Mesothelial cell of epicardium (in vitro differentiated cells): ENCODE measurements around the gene DIAPH3. TPM values are rescaled to one million over a fixed set of nuclear protein-coding genes. Genes with fewer than 3 reads are reported as not detected.

ENCODE experiments used
- DNase-seq, 2 experiments: peaks; one replicate each; pipeline ENCODE4 v3.0.0; 2021; ENCODE audit warnings: low spot score in 2 of 2; ENCODE audit not compliant: unreplicated experiment in 2 of 2
- H3K27ac Mint-ChIP-seq: 2 replicates; pipeline ENCODE4 v1.8.0; 2021; ENCODE audit warnings: mixed read lengths
- H3K27me3 Mint-ChIP-seq: 2 replicates; pipeline ENCODE4 v1.8.0; 2021; ENCODE audit warnings: low read depth, mixed read lengths
- H3K36me3 Mint-ChIP-seq: 2 replicates; pipeline ENCODE4 v1.8.0; 2021; ENCODE audit warnings: mixed read lengths
- H3K4me1 Mint-ChIP-seq: 2 replicates; pipeline ENCODE4 v1.8.0; 2021; ENCODE audit warnings: mixed read lengths
- H3K4me3 Mint-ChIP-seq: 2 replicates; pipeline ENCODE4 v1.8.0; 2021; ENCODE audit warnings: mild to moderate bottlenecking, moderate library complexity, mixed read lengths
- H3K9me3 Mint-ChIP-seq: 2 replicates; pipeline ENCODE4 v1.8.0; 2021; ENCODE audit warnings: mixed read lengths
- total RNA-seq: library from RNA; stranded (reverse); gene quantifications from 3 replicates; pipeline ENCODE4 v1.2.1, GENCODE V29; 2021
- TF ChIP-seq, protein P1 (sequence below): fragments of 200-600 bp; sonication (generic); IDR thresholded peaks from one replicate; pipeline ENCODE4 v1.5.0; 2021; ENCODE audit warnings: antibody characterized with exemption; ENCODE audit not compliant: unreplicated experiment

Gene DIAPH3
- total RNA-seq, 1 donor from 2014 or later, result 16.8 TPM

GRCh38 chr13:60172111-60172510 lies 8.4 kb upstream of the DIAPH3 start:
- TF ChIP-seq, protein P1, sequence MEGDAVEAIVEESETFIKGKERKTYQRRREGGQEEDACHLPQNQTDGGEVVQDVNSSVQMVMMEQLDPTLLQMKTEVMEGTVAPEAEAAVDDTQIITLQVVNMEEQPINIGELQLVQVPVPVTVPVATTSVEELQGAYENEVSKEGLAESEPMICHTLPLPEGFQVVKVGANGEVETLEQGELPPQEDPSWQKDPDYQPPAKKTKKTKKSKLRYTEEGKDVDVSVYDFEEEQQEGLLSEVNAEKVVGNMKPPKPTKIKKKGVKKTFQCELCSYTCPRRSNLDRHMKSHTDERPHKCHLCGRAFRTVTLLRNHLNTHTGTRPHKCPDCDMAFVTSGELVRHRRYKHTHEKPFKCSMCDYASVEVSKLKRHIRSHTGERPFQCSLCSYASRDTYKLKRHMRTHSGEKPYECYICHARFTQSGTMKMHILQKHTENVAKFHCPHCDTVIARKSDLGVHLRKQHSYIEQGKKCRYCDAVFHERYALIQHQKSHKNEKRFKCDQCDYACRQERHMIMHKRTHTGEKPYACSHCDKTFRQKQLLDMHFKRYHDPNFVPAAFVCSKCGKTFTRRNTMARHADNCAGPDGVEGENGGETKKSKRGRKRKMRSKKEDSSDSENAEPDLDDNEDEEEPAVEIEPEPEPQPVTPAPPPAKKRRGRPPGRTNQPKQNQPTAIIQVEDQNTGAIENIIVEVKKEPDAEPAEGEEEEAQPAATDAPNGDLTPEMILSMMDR, result no peak
- Mint-ChIP-seq H3K4me1 (peaks cover 4% of the 10 kb centered on the region), H3K27ac (no peak overlapping the region), H3K27me3 (no peaks in the 10 kb centered on the region), H3K4me3 (no peak overlapping the region), H3K9me3 (no peaks in the 10 kb centered on the region), H3K36me3 (peaks cover 2% of the 10 kb centered on the region)
- no peak for DNase-seq

DNA sequence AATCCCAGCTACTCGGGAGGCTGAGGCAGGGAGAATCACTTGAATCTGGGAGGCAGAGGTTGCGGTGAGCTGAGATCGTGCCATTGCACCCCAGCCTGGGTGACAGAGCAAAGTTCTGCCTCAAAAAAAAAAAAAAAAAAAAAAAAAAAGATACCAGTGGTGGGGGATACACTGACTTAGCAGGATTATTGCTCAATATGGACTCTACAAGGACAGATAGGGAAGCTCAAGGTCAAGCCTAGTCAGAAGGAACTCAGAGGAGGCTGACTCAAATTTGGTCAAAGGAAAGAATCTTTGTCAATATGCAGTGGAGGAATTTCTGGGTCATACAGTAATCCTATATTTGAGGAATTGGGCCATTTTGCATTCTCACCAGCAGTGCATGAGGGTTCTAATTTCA lies 6.7 kb upstream of the DIAPH3 start:
- no peak overlapping the region for H3K27ac Mint-ChIP-seq
- H3K4me1 Mint-ChIP-seq, result peaks cover 17% of the 10 kb centered on the region
- peaks cover 2% of the 10 kb centered on the region for H3K36me3 Mint-ChIP-seq
- DNase-seq, result no peak
- H3K9me3 Mint-ChIP-seq, result no peaks in the 10 kb centered on the region
- TF ChIP-seq, protein P1, result no peak
- H3K4me3 Mint-ChIP-seq, result no peak overlapping the region
- no peaks in the 10 kb centered on the region for H3K27me3 Mint-ChIP-seq

DNA sequence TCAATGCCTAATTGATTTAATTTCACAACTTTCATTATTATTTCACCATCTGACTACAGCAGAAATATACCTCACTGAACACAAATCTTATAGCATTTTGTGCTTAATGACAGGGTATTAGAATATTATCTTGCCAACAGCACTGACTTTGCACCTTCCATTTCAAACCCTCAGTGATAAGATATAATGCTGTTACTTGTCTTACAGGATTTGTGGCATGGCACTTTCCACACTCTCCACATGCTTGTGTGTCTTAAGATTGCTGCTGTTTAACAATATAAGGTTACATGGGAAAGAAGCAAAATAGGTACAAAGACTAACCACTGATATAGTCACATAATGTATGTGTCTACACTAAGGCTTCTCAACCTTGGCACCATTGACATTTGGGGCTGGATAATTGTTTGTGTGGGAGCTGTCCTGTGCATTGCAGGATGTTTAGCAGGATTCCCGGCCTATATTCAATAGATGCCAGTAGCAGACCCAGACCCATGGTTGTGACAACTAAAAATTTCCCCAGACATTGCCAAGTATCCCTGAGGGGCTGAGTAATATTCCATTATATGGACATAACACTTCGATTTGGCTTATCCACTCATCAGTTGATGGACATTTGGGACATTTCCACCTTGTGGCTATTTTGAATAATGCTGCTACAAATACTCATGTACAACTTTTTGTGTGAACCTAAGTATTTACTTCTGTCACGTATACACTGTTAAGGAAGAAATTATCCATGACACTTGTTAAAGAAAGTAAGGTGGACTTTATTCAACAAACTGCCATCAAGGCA lies 5.7 kb upstream of the DIAPH3 start:
- Mint-ChIP-seq H3K27ac (no peak overlapping the region), H3K27me3 (no peaks in the 10 kb centered on the region), H3K36me3 (peaks cover 2% of the 10 kb centered on the region), H3K9me3 (no peaks in the 10 kb centered on the region), H3K4me1 (peaks cover 27% of the 10 kb centered on the region), H3K4me3 (no peak overlapping the region)
- no peak for DNase-seq
- TF ChIP-seq, protein P1, result no peak

DNA sequence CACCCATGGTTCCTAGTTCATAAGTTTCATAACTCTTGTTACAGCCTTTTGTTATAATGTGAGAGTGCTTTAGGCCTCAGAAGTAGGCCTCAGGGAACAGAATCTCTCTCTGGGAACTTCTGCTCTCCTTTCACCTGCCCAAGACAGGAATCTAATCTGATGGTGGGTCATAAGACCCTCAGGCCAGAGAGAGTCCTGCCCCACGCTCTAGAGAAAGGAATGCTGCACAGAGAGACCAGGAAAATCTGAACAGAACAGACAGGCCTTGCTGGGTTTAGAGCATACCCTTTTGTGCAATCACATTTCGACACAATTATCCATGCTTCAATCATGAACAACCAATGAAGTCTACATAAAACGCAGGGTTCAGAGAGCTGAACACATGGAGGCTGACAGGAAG lies 3.4 kb upstream of the DIAPH3 start:
- Mint-ChIP-seq H3K27ac (peak overlapping the region; percentile 69), H3K36me3 (peaks cover 2% of the 10 kb centered on the region), H3K4me1 (peaks cover 36% of the 10 kb centered on the region), H3K9me3 (no peaks in the 10 kb centered on the region), H3K27me3 (no peaks in the 10 kb centered on the region), H3K4me3 (no peak overlapping the region)
- no peak for DNase-seq
- TF ChIP-seq, protein P1, result no peak

GRCh38 chr13:60165391-60166099 lies 1.8 kb upstream of the DIAPH3 start:
- DNase-seq, result no peak
- peak overlapping the region; percentile 87 for H3K4me3 Mint-ChIP-seq

More at GRCh38 chr13:60165391-60166099, 1.8 kb upstream of the DIAPH3 start:
- TF ChIP-seq, protein P1, result no peak
- Mint-ChIP-seq H3K27ac (peak overlapping the region; percentile 97), H3K27me3 (no peaks in the 10 kb centered on the region), H3K9me3 (peaks cover 7% of the 10 kb centered on the region), H3K36me3 (peaks cover 10% of the 10 kb centered on the region), H3K4me1 (peaks cover 33% of the 10 kb centered on the region)
